ENCODE measurements around the gene RGL2.

The RGL2 gene

GRCh38 chr6:33251395-33252012, 47.2 kb downstream of the RGL2 start:
- peaks cover 0 to 3% of the 10 kb centered on the region in 2 donors for H3K9me3 ChIP-seq (ENCODE audit: control insufficient read depth in 1 of 2, low read length in 2 of 2)
- H3K27me3 ChIP-seq (ENCODE audit: control insufficient read depth in 1 of 2, insufficient read depth in 2 of 2, low read length in 2 of 2), result peaks cover 0 to 4% of the 10 kb centered on the region in 2 donors
- no peak overlapping the region for H3K9ac ChIP-seq (ENCODE audit: low read depth in 1 of 2, low read length in 2 of 2)
- H3K4me3 ChIP-seq (ENCODE audit: low read depth in 1 of 2, low read length in 2 of 2), result no peak overlapping the region
- peaks cover 0 to 11% of the 10 kb centered on the region in 2 donors for H3K36me3 ChIP-seq (ENCODE audit: control insufficient read depth in 1 of 2, insufficient read depth in 2 of 2, low read length in 2 of 2)
- peaks cover 25 to 26% of the 10 kb centered on the region in 2 donors for H3K4me1 ChIP-seq (ENCODE audit: control insufficient read depth in 1 of 2, insufficient read depth in 2 of 2, low read length in 2 of 2)
- H3K27ac ChIP-seq (ENCODE audit: low read depth, low read length), result no peak overlapping the region

DNA sequence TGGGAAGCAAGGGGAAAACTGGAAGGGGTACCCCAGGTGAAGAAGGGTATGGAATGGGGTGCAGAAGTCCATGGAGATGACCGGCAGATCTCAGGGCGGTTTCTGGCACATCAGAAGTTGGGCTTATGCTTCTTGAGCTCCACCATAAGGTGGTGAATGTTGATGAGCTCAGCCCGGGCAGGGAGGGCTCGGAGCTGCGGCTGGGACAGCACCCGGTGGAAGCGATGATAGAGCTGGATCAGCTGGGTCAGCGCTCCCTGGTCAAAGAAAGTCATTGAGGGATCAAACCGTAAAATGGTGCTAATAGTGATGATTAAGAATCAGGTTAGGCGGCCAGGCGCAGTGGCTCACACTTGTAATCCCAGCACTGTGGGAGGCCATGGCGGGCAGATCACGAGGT, 48.0 kb downstream of the RGL2 start:
- Histone ChIP-seq H3K4me3 (ENCODE audit: low read depth in 1 of 2, low read length in 2 of 2) (no peak overlapping the region), H3K36me3 (ENCODE audit: control insufficient read depth in 1 of 2, insufficient read depth in 2 of 2, low read length in 2 of 2) (peaks cover 0 to 11% of the 10 kb centered on the region in 2 donors), H3K27me3 (ENCODE audit: control insufficient read depth in 1 of 2, insufficient read depth in 2 of 2, low read length in 2 of 2) (peaks cover 0 to 4% of the 10 kb centered on the region in 2 donors), H3K9ac (ENCODE audit: low read depth in 1 of 2, low read length in 2 of 2) (no peak overlapping the region), H3K27ac (ENCODE audit: low read depth, low read length) (no peak overlapping the region), H3K9me3 (ENCODE audit: control insufficient read depth in 1 of 2, low read length in 2 of 2) (peaks cover 0 to 3% of the 10 kb centered on the region in 2 donors), H3K4me1 (ENCODE audit: control insufficient read depth in 1 of 2, insufficient read depth in 2 of 2, low read length in 2 of 2) (peaks cover 25 to 26% of the 10 kb centered on the region in 2 donors)

GRCh38 chr6:33249732-33250630, 48.8 kb downstream of the RGL2 start:
- H3K27me3 ChIP-seq (ENCODE audit: control insufficient read depth in 1 of 2, insufficient read depth in 2 of 2, low read length in 2 of 2), result peaks cover 0 to 4% of the 10 kb centered on the region in 2 donors
- H3K4me1 ChIP-seq (ENCODE audit: control insufficient read depth in 1 of 2, insufficient read depth in 2 of 2, low read length in 2 of 2), result peaks cover 25 to 26% of the 10 kb centered on the region in 2 donors

GRCh38 chr6:33248932-33249731, 49.6 kb downstream of the RGL2 start:
- Histone ChIP-seq H3K36me3 (ENCODE audit: control insufficient read depth in 1 of 2, insufficient read depth in 2 of 2, low read length in 2 of 2) (peaks cover 0 to 11% of the 10 kb centered on the region in 2 donors), H3K4me3 (ENCODE audit: low read depth in 1 of 2, low read length in 2 of 2) (peak overlapping the region; percentile 93 to 95), H3K27me3 (ENCODE audit: control insufficient read depth in 1 of 2, insufficient read depth in 2 of 2, low read length in 2 of 2) (peaks cover 0 to 4% of the 10 kb centered on the region in 2 donors), H3K9me3 (ENCODE audit: control insufficient read depth in 1 of 2, low read length in 2 of 2) (peaks cover 0 to 3% of the 10 kb centered on the region in 2 donors), H3K9ac (ENCODE audit: low read depth in 1 of 2, low read length in 2 of 2) (peak overlapping the region; percentile 97 to 100), H3K27ac (ENCODE audit: low read depth, low read length) (peak overlapping the region; percentile 89), H3K4me1 (ENCODE audit: control insufficient read depth in 1 of 2, insufficient read depth in 2 of 2, low read length in 2 of 2) (peaks cover 25 to 26% of the 10 kb centered on the region in 2 donors)

More at GRCh38 chr6:33249732-33250630, 48.8 kb downstream of the RGL2 start:
- Histone ChIP-seq H3K9ac (ENCODE audit: low read depth in 1 of 2, low read length in 2 of 2) (peak overlapping the region; percentile 97 to 100), H3K27ac (ENCODE audit: low read depth, low read length) (peak overlapping the region; percentile 89), H3K9me3 (ENCODE audit: control insufficient read depth in 1 of 2, low read length in 2 of 2) (peaks cover 0 to 3% of the 10 kb centered on the region in 2 donors), H3K4me3 (ENCODE audit: low read depth in 1 of 2, low read length in 2 of 2) (peak overlapping the region; percentile 93 to 95), H3K36me3 (ENCODE audit: control insufficient read depth in 1 of 2, insufficient read depth in 2 of 2, low read length in 2 of 2) (peaks cover 0 to 11% of the 10 kb centered on the region in 2 donors)

DNA sequence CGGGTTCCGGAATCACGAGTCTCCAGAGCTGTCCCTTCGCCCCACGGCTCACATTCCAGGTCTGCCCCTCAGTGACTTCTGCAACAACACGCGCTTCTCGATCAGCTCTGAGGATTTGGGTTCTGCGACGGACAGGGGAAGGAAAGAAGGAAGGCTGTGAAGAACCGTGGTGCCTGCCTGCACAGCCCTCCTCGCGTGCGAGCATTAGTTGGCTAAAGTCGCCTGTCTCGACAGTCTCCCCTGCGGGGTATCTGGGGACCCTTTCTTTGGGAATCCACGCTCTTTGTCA, 50.2 kb downstream of the RGL2 start:
- Histone ChIP-seq H3K36me3 (ENCODE audit: control insufficient read depth in 1 of 2, insufficient read depth in 2 of 2, low read length in 2 of 2) (peaks cover 0 to 11% of the 10 kb centered on the region in 2 donors), H3K4me3 (ENCODE audit: low read depth in 1 of 2, low read length in 2 of 2) (peak overlapping the region; percentile 93 to 95), H3K27me3 (ENCODE audit: control insufficient read depth in 1 of 2, insufficient read depth in 2 of 2, low read length in 2 of 2) (peaks cover 0 to 4% of the 10 kb centered on the region in 2 donors), H3K27ac (ENCODE audit: low read depth, low read length) (peak overlapping the region; percentile 68), H3K9ac (ENCODE audit: low read depth in 1 of 2, low read length in 2 of 2) (peak overlapping the region; percentile 69 to 92), H3K9me3 (ENCODE audit: control insufficient read depth in 1 of 2, low read length in 2 of 2) (peaks cover 0 to 3% of the 10 kb centered on the region in 2 donors), H3K4me1 (ENCODE audit: control insufficient read depth in 1 of 2, insufficient read depth in 2 of 2, low read length in 2 of 2) (peaks cover 25 to 26% of the 10 kb centered on the region in 2 donors)

DNA sequence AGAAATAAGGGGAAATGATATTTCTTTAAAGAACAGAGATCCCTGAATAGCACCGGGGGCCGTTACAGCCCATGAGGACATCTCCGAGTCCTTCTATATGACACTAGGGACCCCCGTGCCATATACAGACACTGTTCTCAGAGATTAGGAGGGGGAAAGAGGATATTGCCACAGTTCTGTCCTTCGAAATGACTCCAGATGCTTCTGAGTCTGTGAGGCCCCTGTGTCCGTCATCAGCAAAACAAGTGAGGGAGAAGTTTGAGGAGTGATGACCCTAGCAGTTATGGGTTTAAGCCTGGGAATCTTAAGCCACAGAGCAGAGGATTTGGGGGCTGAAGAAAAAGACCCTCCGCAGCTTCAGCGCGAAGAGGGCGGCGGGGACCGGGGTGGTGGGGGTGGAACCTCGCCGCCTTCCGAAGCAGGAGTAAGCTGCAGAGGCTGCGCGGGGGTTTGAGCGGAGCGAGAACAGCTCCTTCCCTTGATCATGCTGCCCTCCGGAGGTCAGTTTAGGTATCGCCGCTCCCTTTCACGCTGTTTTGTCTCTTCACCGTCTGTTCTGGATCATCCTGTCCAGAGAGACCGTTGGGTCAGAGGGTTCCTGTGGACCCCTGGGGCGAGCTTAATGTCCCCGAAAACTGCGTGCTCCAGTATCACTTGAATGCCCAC, 50.6 kb downstream of the RGL2 start:
- H3K9me3 ChIP-seq (ENCODE audit: control insufficient read depth in 1 of 2, low read length in 2 of 2), result peaks cover 0 to 3% of the 10 kb centered on the region in 2 donors
- H3K9ac ChIP-seq (ENCODE audit: low read depth in 1 of 2, low read length in 2 of 2), result peak overlapping the region; percentile 69 to 92
- peaks cover 0 to 4% of the 10 kb centered on the region in 2 donors for H3K27me3 ChIP-seq (ENCODE audit: control insufficient read depth in 1 of 2, insufficient read depth in 2 of 2, low read length in 2 of 2)
- H3K36me3 ChIP-seq (ENCODE audit: control insufficient read depth in 1 of 2, insufficient read depth in 2 of 2, low read length in 2 of 2), result peaks cover 0 to 11% of the 10 kb centered on the region in 2 donors
- H3K4me3 ChIP-seq (ENCODE audit: low read depth in 1 of 2, low read length in 2 of 2), result peak overlapping the region; percentile 93 to 95
- H3K27ac ChIP-seq (ENCODE audit: low read depth, low read length), result peak overlapping the region; percentile 68
- peaks cover 25 to 26% of the 10 kb centered on the region in 2 donors for H3K4me1 ChIP-seq (ENCODE audit: control insufficient read depth in 1 of 2, insufficient read depth in 2 of 2, low read length in 2 of 2)

- no peaks in the 10 kb centered on the region for H3K9me3 ChIP-seq (ENCODE audit: control insufficient read depth in 1 of 2, low read length in 2 of 2)
- peaks cover 6 to 7% of the 10 kb centered on the region in 2 donors for H3K4me1 ChIP-seq (ENCODE audit: control insufficient read depth in 1 of 2, insufficient read depth in 2 of 2, low read length in 2 of 2)
- H3K4me3 ChIP-seq (ENCODE audit: low read depth in 1 of 2, low read length in 2 of 2), result no peak overlapping the region
- H3K36me3 ChIP-seq (ENCODE audit: control insufficient read depth in 1 of 2, insufficient read depth in 2 of 2, low read length in 2 of 2), result no peaks in the 10 kb centered on the region
- no peak overlapping the region for H3K9ac ChIP-seq (ENCODE audit: low read depth in 1 of 2, low read length in 2 of 2)
- peaks cover 9 to 16% of the 10 kb centered on the region in 2 donors for H3K27me3 ChIP-seq (ENCODE audit: control insufficient read depth in 1 of 2, insufficient read depth in 2 of 2, low read length in 2 of 2)
- no peak overlapping the region for H3K27ac ChIP-seq (ENCODE audit: low read depth, low read length)
These were observed 55.3 kb downstream of the RGL2 start for GRCh38 chr6:33243476-33243875.

- H3K4me3 ChIP-seq (ENCODE audit: low read depth in 1 of 2, low read length in 2 of 2), result no peak overlapping the region
- peaks cover 9 to 16% of the 10 kb centered on the region in 2 donors for H3K27me3 ChIP-seq (ENCODE audit: control insufficient read depth in 1 of 2, insufficient read depth in 2 of 2, low read length in 2 of 2)
- no peaks in the 10 kb centered on the region for H3K9me3 ChIP-seq (ENCODE audit: control insufficient read depth in 1 of 2, low read length in 2 of 2)
- no peaks in the 10 kb centered on the region for H3K4me1 ChIP-seq (ENCODE audit: control insufficient read depth in 1 of 2, insufficient read depth in 2 of 2, low read length in 2 of 2)
- no peaks in the 10 kb centered on the region for H3K36me3 ChIP-seq (ENCODE audit: control insufficient read depth in 1 of 2, insufficient read depth in 2 of 2, low read length in 2 of 2)
- no peak overlapping the region for H3K9ac ChIP-seq (ENCODE audit: low read depth in 1 of 2, low read length in 2 of 2)
- H3K27ac ChIP-seq (ENCODE audit: low read depth, low read length), result no peak overlapping the region
These were observed 56.8 kb downstream of the RGL2 start for GRCh38 chr6:33241968-33242367.
